Stimulated activated naive CD8-positive, alpha-beta T cell treated with anti-CD3 and anti-CD28 coated beads, Interleukin-15, Interleukin-2, amounts not matched to agents 100 ng/mL and 50 ng/mL, for 24 hours (primary cell): ENCODE data around the gene PROCR.
A peak's percentile ranks its signal among the peaks of the same experiment; 100 is the strongest.

Source experiments
- H3K27ac Mint-ChIP-seq: one replicate; pipeline ENCODE4 v1.8.0; 2021; ENCODE audit warnings: mild to moderate bottlenecking, mixed read lengths
- H3K27me3 Mint-ChIP-seq: one replicate; pipeline ENCODE4 v1.8.0; 2021; ENCODE audit warnings: mixed read lengths
- H3K36me3 Mint-ChIP-seq: one replicate; pipeline ENCODE4 v1.8.0; 2021; ENCODE audit warnings: low read depth, mixed read lengths
- H3K4me1 Mint-ChIP-seq: one replicate; pipeline ENCODE4 v1.8.0; 2021; ENCODE audit warnings: low read depth, mixed read lengths
- H3K4me3 Mint-ChIP-seq: one replicate; pipeline ENCODE4 v1.8.0; 2021; ENCODE audit warnings: mild to moderate bottlenecking, mixed read lengths
- H3K9me3 Mint-ChIP-seq: one replicate; pipeline ENCODE4 v1.8.0; 2021; ENCODE audit warnings: mixed read lengths

PROCR gene

GRCh38 chr20:35171753-35172433, at the start of gene PROCR:
Gene PROCR (plus strand): TSS chr20:35172072. CDS start chr20:35172155, 83 bp downstream.
- Mint-ChIP-seq H3K27ac (peak within 1 kb of the TSS; percentile 39), H3K4me3 (peak within 1 kb of the TSS; percentile 73), H3K4me1 (peaks cover 21% of the 10 kb centered on the region), H3K9me3 (no peaks in the 10 kb centered on the region), H3K27me3 (no peaks in the 10 kb centered on the region), H3K36me3 (no peaks in the 10 kb centered on the region)

- H3K27me3 Mint-ChIP-seq = no peaks in the 10 kb centered on the region
- H3K4me1 Mint-ChIP-seq = no peaks in the 10 kb centered on the region
- H3K4me3 Mint-ChIP-seq = no peak overlapping the region
- H3K9me3 Mint-ChIP-seq = no peaks in the 10 kb centered on the region
- H3K27ac Mint-ChIP-seq = no peak overlapping the region
- H3K36me3 Mint-ChIP-seq = peaks cover 56% of the 10 kb centered on the region
These were observed 49.0 kb upstream of the PROCR start for GRCh38 chr20:35122756-35123405.

GRCh38 chr20:35125753-35126152, 46.1 kb upstream of the PROCR start:
- Mint-ChIP-seq H3K9me3 (no peaks in the 10 kb centered on the region), H3K4me1 (no peaks in the 10 kb centered on the region), H3K27ac (no peak overlapping the region), H3K4me3 (no peak overlapping the region), H3K36me3 (peaks cover 46% of the 10 kb centered on the region), H3K27me3 (no peaks in the 10 kb centered on the region)

- H3K9me3 Mint-ChIP-seq = no peaks in the 10 kb centered on the region
- H3K27me3 Mint-ChIP-seq = no peaks in the 10 kb centered on the region
- no peaks in the 10 kb centered on the region for H3K4me1 Mint-ChIP-seq
- H3K36me3 Mint-ChIP-seq = peaks cover 51% of the 10 kb centered on the region
- no peak overlapping the region for H3K4me3 Mint-ChIP-seq
- no peak overlapping the region for H3K27ac Mint-ChIP-seq
These were observed 42.2 kb upstream of the PROCR start for GRCh38 chr20:35129647-35130069.

- Mint-ChIP-seq H3K36me3 (peaks cover 42% of the 10 kb centered on the region), H3K9me3 (no peaks in the 10 kb centered on the region)
These were observed 39.9 kb upstream of the PROCR start for GRCh38 chr20:35131934-35132333.

GRCh38 chr20:35133031-35133430, 38.8 kb upstream of the PROCR start:
- Mint-ChIP-seq H3K4me1 (no peaks in the 10 kb centered on the region), H3K4me3 (no peak overlapping the region), H3K9me3 (no peaks in the 10 kb centered on the region), H3K27me3 (no peaks in the 10 kb centered on the region), H3K36me3 (peaks cover 39% of the 10 kb centered on the region), H3K27ac (no peak overlapping the region)

More at GRCh38 chr20:35131934-35132333, 39.9 kb upstream of the PROCR start:
- Mint-ChIP-seq H3K4me1 (no peaks in the 10 kb centered on the region), H3K4me3 (no peak overlapping the region), H3K27me3 (no peaks in the 10 kb centered on the region), H3K27ac (no peak overlapping the region)

GRCh38 chr20:35133735-35134134, 38.1 kb upstream of the PROCR start:
- no peaks in the 10 kb centered on the region for H3K27me3 Mint-ChIP-seq
- H3K27ac Mint-ChIP-seq = peak overlapping the region; percentile 55
- peaks cover 39% of the 10 kb centered on the region for H3K36me3 Mint-ChIP-seq
- no peak overlapping the region for H3K4me3 Mint-ChIP-seq
- no peaks in the 10 kb centered on the region for H3K9me3 Mint-ChIP-seq
- no peaks in the 10 kb centered on the region for H3K4me1 Mint-ChIP-seq

- Mint-ChIP-seq H3K36me3 (peaks cover 39% of the 10 kb centered on the region), H3K9me3 (no peaks in the 10 kb centered on the region), H3K27me3 (no peaks in the 10 kb centered on the region), H3K27ac (peak overlapping the region; percentile 58), H3K4me1 (no peaks in the 10 kb centered on the region), H3K4me3 (no peak overlapping the region)
These were observed 37.4 kb upstream of the PROCR start for GRCh38 chr20:35134472-35134871.

- Mint-ChIP-seq H3K9me3 (no peaks in the 10 kb centered on the region), H3K4me3 (no peak overlapping the region)
These were observed 37.0 kb upstream of the PROCR start for GRCh38 chr20:35134880-35135279.

GRCh38 chr20:35135867-35136586, 35.8 kb upstream of the PROCR start:
- Mint-ChIP-seq H3K4me1 (no peaks in the 10 kb centered on the region), H3K27me3 (no peaks in the 10 kb centered on the region), H3K4me3 (no peak overlapping the region), H3K9me3 (no peaks in the 10 kb centered on the region), H3K27ac (no peak overlapping the region), H3K36me3 (peaks cover 38% of the 10 kb centered on the region)

More at GRCh38 chr20:35134880-35135279, 37.0 kb upstream of the PROCR start:
- no peaks in the 10 kb centered on the region for H3K27me3 Mint-ChIP-seq
- H3K27ac Mint-ChIP-seq = no peak overlapping the region
- no peaks in the 10 kb centered on the region for H3K4me1 Mint-ChIP-seq
- H3K36me3 Mint-ChIP-seq = peaks cover 39% of the 10 kb centered on the region

GRCh38 chr20:35144694-35145093, 27.2 kb upstream of the PROCR start:
- peaks cover 39% of the 10 kb centered on the region for H3K4me1 Mint-ChIP-seq

GRCh38 chr20:35145141-35145564, 26.7 kb upstream of the PROCR start:
- H3K4me1 Mint-ChIP-seq = peaks cover 39% of the 10 kb centered on the region
- peaks cover 28% of the 10 kb centered on the region for H3K36me3 Mint-ChIP-seq
- no peaks in the 10 kb centered on the region for H3K9me3 Mint-ChIP-seq
- H3K27me3 Mint-ChIP-seq = no peaks in the 10 kb centered on the region
- H3K27ac Mint-ChIP-seq = peak overlapping the region; percentile 16
- peak overlapping the region; percentile 58 for H3K4me3 Mint-ChIP-seq

More at GRCh38 chr20:35144694-35145093, 27.2 kb upstream of the PROCR start:
- Mint-ChIP-seq H3K27ac (peak overlapping the region; percentile 60), H3K9me3 (no peaks in the 10 kb centered on the region), H3K36me3 (peaks cover 28% of the 10 kb centered on the region), H3K4me3 (no peak overlapping the region), H3K27me3 (no peaks in the 10 kb centered on the region)

- Mint-ChIP-seq H3K9me3 (no peaks in the 10 kb centered on the region), H3K4me3 (peak overlapping the region; percentile 91), H3K27ac (peak overlapping the region; percentile 93), H3K4me1 (peaks cover 39% of the 10 kb centered on the region), H3K36me3 (peaks cover 19% of the 10 kb centered on the region), H3K27me3 (no peaks in the 10 kb centered on the region)
These were observed 25.5 kb upstream of the PROCR start for GRCh38 chr20:35146299-35146919.

GRCh38 chr20:35146920-35147574, 24.8 kb upstream of the PROCR start, which contains the start of gene EDEM2:
Gene EDEM2 (minus strand): TSS chr20:35147336. CDS start chr20:35147258, 78 bp downstream.
- peaks cover 36% of the 10 kb centered on the region for H3K4me1 Mint-ChIP-seq
- H3K27me3 Mint-ChIP-seq = no peaks in the 10 kb centered on the region
- peaks cover 14% of the 10 kb centered on the region for H3K36me3 Mint-ChIP-seq
- no peaks in the 10 kb centered on the region for H3K9me3 Mint-ChIP-seq
- peak within 1 kb of the TSS; percentile 93 for H3K27ac Mint-ChIP-seq
- peak within 1 kb of the TSS; percentile 91 for H3K4me3 Mint-ChIP-seq
